NCI-H524 (cell line): ENCODE data around the gene SOCS1.

Experiments used
- DNase-seq, 2 experiments: peaks; one replicate each; lab custom pipeline; 2025; lab: John Stamatoyannopoulos, UW

Gene SOCS1

DNA sequence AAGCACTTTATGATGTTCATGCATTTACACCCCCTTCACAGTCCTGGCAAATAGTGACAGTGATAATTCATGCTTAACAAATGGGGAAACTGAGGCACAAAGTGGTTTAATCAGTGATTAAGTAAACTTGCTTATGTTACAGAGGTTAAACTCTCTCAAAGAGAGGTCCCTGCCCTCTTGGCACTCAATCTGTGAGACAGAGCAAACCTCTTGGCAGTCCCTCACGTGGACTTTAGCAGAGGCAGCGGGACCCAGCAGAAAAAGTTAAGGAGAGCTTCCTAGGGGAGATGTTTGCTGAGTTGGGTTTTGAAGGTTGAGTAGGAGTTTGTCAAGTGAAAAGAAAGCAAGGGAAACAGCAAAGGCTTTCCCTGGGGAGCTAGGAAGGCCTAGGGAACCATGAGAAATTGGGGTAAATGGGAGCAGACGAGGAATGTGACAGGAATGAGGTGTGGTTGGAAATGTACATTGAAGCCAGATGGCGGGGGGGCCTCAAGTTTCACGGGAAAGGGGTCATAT lies 10.7 kb downstream of the SOCS1 start:
- no peak for DNase-seq

DNA sequence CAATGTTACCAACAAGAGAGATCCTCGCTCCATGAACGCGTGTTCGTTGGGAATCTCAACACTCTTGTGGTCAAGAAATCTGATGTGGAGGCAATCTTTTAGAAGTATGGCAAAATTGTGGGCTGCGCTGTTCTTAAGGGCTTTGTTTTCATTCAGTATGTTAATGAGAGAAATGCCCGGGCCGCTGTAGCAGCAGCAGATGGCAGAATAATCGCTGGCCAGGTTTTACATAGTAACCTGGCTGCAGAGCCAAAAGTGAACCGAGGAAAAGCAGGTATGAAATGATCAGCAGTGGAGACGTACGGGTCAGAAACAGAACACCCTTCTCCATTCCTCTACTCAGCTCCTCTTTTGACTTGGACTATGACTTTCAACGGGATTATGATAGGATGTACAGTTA lies 13.3 kb downstream of the SOCS1 start:
- peak; percentile 80 to 84 for DNase-seq

GRCh38 chr16:11241480-11242204 lies 14.4 kb downstream of the SOCS1 start:
- no peak for DNase-seq

DNA sequence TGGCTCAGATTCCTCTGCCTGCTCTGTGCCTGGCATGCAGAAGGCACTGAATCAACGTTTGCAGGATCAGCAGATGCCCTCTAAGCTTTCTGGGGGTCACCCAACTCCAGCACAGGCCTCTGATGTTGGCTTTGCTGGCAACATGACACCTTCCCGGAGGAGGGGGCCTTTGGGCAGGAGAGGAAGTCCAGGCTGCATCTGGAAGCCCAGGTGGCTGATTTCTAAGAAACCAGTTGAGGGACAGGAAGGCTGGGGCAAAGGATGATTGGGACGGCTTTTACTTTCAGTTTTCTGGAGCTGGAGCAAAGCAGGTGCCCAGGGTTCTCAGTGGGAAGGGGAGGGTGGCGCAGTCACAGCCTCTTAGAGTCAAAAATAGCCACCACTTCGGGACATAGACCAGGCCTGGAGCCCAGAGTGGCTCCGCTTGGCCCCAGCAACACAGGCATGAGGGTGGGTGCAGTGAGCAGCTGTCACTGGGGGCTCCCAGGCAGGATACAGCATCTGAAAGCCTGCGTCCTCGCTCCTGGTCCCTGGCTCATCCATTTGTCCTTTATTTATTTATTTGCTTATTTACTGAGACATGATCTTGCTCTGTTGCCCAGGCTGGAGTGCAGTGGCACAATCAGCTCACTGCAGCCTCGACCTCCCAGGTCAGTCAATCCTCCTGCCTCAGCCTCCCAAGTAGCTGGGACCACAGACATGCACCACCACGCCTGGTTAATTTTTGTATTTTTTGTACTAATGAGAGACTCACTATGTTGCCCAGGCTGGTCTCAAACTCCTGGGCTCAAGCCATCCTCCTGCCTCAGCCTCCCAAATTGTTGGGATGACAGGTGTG lies 15.1 kb downstream of the SOCS1 start:
- peak; percentile 69 to 92 for DNase-seq

DNA sequence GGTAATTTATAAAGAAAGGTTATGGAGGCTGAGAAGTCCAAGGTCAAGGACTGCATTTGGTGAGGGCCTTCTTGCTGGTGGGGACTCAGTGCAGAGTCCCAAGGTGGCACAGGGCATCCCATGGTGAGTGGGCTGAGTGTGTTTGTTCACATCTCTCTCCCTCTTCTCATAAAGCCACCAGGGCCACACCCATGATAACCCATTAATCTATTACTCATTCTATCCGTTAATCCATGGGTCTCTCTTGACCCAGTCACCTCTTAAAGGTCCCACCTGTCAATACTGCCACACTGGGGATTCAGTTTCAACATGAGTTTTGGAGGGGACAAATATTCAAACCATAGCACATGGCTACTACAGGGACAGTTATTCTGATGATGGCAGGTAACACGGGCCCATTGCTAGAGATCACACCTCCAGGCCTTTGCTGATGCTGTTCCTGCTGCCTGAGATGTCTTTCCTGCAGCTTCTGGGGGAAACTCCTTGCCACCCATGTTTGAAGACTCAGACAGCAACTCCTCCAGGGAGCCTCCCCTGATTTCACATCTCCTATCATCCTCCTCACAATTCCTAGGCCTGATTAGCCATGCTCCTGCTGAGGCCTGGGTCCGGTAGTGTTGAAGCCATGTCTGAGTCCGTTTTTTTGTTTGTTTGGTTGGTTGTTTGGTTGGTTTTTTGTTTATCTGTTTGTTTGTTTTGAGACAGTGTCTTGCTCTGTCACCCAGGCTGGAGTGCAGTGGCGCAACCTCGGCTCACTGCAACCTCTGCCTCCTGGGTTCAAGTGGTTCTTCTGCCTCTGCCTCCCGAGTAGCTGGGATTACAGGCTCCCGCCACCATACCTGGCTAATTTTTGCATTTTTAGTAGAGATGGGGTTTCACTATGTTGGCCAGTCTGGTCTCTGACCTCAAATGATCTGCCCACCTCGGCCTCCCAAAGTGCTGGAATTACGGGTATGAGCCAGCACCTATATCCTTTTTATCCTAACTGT lies 16.1 kb downstream of the SOCS1 start:
- no peak for DNase-seq

GRCh38 chr16:11238272-11239202 lies 17.5 kb downstream of the SOCS1 start:
- DNase-seq, result no peak

- no peak for DNase-seq
Measured at GRCh38 chr16:11236461-11237254, 19.3 kb downstream of the SOCS1 start.

DNA sequence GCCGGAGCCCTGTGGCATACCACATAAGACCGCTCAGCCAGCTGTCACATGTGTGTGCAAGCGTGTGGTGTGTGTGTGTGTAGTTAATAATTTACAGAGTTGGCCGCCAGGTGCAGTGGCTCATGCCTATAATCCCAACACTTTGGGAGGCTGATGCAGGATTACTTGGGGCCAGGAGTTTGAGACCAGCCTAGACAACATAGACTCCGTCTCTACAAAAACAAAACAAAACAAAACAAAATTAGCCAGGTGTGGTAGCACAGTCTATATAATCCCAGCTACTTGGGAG lies 20.4 kb downstream of the SOCS1 start:
- DNase-seq, result no peak

DNA sequence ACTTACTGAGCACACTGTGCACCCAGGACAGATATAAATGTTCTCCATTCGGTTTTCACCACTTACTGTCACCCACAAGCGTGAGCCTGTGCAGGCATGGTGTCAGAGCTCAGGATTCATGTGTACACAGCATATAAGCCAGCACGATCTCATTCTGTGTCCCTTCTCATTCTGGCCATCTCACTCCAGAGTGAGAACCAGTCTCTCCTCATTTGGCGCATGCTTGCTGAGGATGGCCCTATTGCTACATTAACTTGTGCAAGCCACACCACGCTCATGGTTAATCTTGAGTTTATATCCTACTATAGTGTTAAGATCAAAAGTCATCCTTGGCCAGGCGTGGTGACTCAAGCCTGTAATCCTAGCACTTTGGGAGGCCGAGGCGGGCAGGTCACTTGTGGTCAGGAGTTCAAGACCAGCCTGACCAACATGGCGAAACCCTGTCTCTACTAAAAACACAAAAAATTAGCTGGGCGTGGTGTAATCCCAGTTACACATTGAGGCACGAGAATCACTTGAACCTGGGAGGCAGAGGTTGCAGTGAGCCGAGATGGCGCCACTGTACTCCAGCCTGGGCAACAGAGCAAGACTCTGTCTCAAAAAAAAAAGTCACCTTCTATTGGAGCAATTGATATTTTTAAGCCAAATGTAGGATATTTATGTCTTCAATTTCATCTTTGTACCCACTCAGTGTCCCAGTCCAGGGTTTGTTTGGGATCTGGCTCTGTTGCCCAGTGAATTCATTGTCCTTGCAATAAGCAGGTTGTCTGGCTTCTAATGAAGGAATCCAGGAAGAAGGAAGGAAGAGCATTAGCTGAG lies 20.9 kb downstream of the SOCS1 start:
- no peak for DNase-seq

DNA sequence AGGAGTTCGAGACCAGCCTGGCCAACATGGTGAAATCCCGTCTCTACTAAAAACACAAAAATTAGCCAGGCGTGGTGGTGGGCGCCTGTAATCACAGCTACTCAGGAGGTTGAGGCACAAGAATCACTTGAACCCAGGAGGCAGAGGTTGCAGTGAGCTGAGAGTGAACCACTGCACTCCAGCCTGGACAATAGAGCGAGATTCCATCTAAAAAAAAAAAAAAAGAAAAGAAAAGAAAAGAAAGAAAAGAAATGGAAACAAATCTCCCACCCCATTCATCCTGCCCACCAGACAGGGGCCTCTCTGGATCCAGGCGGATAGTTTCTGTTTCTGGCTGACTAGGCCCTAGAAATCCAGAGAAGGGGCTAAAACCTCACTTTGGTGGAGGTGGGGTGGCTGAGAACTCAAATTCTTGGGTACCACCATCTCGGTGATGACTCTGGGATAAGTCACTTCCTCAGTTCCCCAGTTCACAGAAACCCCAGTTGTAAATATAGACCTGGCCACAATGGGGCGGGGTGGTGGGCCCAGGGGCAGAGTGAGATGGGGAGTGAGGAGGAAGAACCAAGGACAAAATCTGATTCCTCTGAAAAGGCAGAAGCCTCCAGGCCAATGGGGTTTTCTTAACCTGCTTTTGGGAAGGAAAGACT lies 22.2 kb downstream of the SOCS1 start:
- no peak for DNase-seq

- no peak for DNase-seq
Measured at GRCh38 chr16:11232852-11233726, 22.9 kb downstream of the SOCS1 start.

DNA sequence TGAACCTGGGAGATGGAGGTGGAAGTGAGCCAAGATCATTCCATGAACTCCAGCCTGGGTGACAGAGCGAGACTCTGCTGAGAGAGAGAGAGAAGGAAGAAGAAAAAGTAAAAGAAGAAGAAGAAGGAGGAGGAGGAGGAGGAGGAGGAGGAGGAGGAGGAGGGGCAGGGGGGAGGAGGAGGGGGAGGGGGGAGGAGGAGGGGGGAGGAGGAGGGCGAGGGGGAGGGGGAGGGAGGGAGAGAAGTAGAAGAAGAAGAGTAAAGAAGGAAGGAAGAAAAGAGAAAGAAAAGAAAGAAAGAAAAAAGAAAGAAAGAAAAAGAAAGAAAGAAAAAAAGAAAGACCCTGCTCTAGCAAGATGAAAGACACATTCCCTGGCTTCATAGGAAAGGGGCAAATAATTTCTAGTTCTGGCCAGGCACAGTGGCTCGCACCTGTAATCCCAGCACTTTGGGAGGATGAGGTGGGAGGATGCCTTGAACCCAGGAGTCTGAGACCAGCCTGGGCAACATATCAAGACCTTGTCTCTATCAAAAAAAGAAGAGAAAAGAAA lies 23.6 kb downstream of the SOCS1 start:
- no peak for DNase-seq

- no peak for DNase-seq
Measured at GRCh38 chr16:11231367-11231970, 24.5 kb downstream of the SOCS1 start.

DNA sequence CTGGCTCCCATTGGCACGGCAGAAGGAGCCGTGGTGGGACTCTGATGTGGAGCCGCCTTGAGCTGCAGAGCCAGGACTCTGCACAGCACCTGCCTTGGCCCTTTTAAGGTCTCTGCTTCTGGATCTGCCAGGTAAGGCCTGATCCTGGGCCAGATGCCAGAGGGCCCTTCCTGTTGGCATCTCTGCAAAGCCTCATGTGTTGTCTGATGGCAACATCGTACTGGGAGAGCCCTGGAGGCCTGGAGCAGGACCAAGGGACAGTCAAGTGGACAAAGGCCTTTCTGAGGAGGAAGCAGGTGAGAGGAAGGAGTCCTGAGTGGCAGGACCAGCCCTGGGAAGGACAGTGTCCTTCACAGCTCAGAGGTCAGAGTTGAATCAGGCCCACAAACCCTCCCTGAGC lies 26.1 kb downstream of the SOCS1 start:
- no peak for DNase-seq

DNA sequence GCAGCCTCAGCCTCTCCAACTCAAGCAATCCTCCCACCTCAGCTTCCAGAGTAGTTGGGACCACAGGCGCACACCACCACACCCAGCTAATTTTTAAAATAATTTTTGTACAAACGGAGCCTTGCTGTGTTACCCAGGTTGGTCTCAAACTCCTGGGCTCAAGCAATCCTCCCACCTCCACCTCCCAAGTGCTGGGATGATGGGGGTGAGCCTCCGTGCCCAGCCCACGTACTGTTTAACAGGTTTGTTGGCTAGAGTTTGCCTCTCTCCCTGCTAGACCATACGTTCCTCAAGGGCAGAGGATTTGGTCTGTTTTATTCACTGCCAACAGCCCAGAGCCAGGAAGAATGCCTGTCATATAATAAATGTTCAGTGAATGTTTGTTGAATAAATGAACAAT lies 26.6 kb downstream of the SOCS1 start:
- DNase-seq, result no peak

- DNase-seq, result no peak
Measured at GRCh38 chr16:11225677-11226549, 30.1 kb downstream of the SOCS1 start.
